Left ventricle myocardium superior (tissue), 1 donor: Measurements from ENCODE around the gene NRCAM. TPM values are rescaled to one million over a fixed set of nuclear protein-coding genes. Genes with fewer than 3 reads are reported as not detected.
"Not testable (repeated sequence)": the region's sequence is repeated elsewhere in the genome, so short reads cannot be mapped to it uniquely, and the experiment has no call there.

ENCODE experiments used
- ATAC-seq: fragments of 200-7000 bp; cut with Tn5 transposase; one replicate; pipeline ENCODE4 v1.9.1; 2020; ENCODE audit warnings: mild to moderate bottlenecking, moderate library complexity
- DNase-seq: peaks from one replicate; pipeline ENCODE4 v3.0.0-alpha.2; 2020
- intact Hi-C: fragments of 100-400 bp; cut with micrococcal nuclease; formaldehyde crosslinking; loops from one replicate; pipeline ENCODE4 v1.11.0; 2022
- total RNA-seq: library from RNA; stranded (reverse); fragmentation: NEBNext Ultra II Directional; extraction: Animal tissue kit (Norgen Biotek cat#: 25700); gene quantifications from one replicate; pipeline ENCODE4 v1.2.1, GENCODE V29; 2021
- donor health status: DM: no; HTN: yes; CAD: no; lungs with severe emphysema.

Gene NRCAM
- total RNA-seq, 1 donor from 2014 or later: 0.62 TPM

DNA sequence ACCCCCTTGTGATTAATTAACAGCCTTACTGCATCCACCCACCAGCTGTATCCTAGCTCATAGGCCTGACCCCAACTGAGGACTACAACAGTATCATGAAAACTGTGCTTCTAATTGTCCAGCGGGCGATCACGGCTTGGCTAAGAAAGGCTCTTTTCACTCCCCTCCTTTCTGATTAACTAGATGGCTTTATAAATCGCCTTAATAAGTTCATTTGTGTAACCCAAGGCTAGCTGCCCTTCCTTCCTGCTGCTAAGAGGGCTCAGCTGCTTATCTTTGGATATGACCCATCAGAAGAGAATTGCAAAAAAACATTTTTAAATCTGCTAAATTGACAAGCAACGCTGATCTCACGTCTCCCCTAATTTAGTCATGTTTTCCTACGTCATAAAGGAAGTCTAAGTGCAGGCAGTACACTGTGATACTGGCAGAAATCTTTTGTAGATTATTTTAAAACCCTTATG, 163.1 kb downstream of the NRCAM start:
- ATAC-seq (no peak), DNase-seq (no peak)
- intact Hi-C loops: no loop called here

DNA sequence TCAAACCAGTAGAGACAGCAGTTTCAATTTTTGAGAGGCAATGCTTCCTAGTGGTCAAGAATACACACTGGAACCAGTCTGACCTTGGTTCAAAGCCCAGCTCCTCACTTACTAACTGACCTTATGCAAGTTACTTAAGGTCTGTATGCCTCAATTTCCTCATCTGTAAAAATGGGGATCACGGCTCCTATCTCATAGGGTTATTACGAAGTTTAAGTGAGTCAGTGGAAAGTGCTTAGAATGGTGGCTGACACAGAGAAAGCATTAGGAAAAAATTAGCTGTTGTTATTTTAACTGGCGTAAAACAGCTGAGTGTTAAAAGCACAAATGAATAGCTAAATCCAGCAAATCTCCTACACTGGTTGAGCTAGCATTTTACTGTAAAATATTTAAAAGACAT, 163.7 kb downstream of the NRCAM start:
- intact Hi-C loops: no loop called here
- DNase-seq (no peak), ATAC-seq (no peak)

DNA sequence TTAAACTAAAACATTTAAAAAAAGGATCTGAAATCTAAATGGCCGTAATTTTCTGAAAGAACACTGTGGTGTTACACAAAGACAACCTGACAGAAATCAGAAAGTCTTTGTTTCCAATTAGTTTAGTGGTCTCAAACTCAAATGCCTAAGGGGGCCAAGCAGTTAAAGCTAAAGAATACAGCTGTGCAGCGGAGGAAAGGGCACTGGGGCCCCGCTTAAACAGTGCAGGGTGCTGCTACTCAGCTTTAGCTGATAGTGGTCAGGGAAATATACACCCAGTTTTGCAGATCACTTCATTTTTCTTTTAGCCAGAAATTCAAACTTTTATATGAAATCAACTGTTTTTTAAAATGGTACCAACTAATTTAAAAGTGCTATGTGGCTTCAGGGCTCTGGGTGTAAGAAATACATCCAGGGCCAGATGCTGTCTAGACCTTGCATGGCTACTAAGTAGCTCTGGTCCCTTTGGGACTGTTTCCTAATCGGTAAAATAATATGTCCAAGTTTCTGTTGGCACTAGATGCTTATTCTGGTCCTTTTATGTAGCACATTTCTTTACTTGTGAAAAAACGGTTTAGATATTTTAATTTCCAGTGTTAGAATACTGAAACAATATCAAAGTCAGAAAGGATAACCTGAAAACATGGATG, 164.3 kb downstream of the NRCAM start:
- intact Hi-C loops: no loop called here
- no peak for DNase-seq
- ATAC-seq: peak; percentile 78

GRCh38 chr7:108291152-108291508, 165.1 kb downstream of the NRCAM start:
- no peak for ATAC-seq
- intact Hi-C loops: no loop called here
- DNase-seq: no peak

- ATAC-seq (no peak), DNase-seq (no peak)
- intact Hi-C loops: no loop called here
These were observed 165.6 kb downstream of the NRCAM start for GRCh38 chr7:108290459-108291151.

DNA sequence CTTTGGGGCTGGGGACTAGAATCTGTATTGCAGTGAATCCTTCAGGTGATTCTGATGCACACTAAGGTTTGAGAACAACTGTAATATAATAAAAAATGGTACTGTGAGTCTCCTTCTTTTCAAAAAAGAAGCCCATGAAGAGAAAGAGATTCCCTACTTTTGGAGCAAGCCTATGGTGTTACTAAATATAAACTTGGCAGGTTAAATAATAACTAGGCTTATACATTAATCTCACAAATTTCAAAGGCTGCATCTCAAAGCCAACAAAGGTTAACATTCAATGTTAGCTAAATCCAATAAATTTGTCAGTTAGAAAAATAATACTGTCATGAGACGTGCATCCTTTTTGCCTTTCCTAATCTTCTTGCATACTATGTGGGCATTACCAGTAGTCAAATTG, 166.4 kb downstream of the NRCAM start:
- ATAC-seq: no peak
- intact Hi-C loops: no loop called here
- DNase-seq: no peak

DNA sequence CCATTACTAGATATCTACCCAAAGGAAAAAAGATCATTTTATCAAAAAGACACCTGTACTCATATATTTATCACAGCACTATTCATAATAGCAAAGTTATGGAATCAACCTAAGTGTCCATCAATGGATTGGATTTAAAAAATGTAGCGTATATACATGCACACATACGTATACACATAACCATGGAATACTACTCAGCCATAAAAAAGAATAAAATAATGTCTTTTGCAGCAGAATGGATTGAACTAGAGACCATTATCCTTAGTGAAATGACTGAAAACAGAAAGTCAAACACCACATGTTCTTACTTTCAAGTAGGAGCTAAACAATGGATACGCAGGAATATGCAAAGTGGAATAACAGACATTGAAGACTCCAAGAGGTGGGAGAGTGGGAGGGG, 168.4 kb downstream of the NRCAM start:
- DNase-seq: no peak
- no peak for ATAC-seq
- intact Hi-C loops: no loop called here

GRCh38 chr7:108286290-108286904, 169.8 kb downstream of the NRCAM start:
- ATAC-seq: no peak
- intact Hi-C loops: no loop called here

DNA sequence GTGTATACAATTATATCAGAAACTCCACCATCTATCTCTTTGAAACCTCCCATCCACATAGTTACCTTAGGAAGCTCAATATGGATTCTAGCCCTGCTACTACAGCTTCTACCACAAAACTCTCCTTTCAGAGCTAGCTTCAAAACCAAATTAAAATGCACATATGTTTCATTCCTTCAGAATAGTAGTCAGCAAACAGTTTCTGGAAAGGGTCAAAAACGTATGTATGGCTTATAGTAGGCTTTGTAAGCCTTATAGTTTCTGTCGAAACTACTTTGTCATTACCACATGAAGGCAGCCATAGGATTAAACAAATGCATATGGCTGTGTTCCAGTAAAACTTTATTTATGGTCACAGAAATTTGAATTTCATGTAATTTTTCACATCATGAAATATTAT, 170.5 kb downstream of the NRCAM start:
- DNase-seq: no peak
- no peak for ATAC-seq
- intact Hi-C loops: no loop called here

More at GRCh38 chr7:108286290-108286904, 169.8 kb downstream of the NRCAM start:
- no peak for DNase-seq

GRCh38 chr7:108285003-108285368, 171.2 kb downstream of the NRCAM start:
- DNase-seq (no peak), ATAC-seq (no peak)
- intact Hi-C loops: no loop called here

GRCh38 chr7:108284349-108285002, 171.8 kb downstream of the NRCAM start:
- intact Hi-C loops: no loop called here
- DNase-seq (no peak), ATAC-seq (no peak)

- intact Hi-C loops: no loop called here
- no peak for ATAC-seq
- DNase-seq: no peak
These were observed 173.0 kb downstream of the NRCAM start for GRCh38 chr7:108283252-108283651.

DNA sequence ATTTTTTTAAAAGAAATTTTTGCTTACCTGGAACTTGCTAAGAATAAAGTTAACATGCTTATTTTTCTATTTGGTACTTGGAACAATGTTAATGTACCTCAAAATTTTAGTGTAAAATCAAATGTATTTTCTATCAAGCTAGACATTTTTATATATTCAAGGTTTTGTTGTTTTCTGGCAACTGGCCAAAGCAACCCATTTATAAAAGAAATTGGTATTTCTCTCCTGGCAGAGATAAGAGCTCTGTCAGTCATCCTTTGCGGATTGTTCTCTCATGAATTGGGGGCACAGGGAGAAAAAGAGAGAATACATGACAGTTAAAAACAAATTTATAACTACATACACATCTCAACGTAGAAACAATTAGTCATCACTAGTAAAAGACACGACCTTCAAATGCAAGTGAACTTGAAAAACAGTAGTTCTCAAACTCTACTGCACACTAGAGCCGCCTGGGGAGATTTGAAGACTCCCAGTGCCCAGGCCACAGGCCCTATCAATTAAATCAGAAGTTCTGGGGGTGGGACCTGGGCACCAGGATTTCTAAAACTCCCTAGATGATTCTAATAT, 173.7 kb downstream of the NRCAM start:
- ATAC-seq (no peak), DNase-seq (no peak)
- intact Hi-C loops: no loop called here

- intact Hi-C loops: no loop called here
- ATAC-seq: no peak
- no peak for DNase-seq
These were observed 176.1 kb downstream of the NRCAM start for GRCh38 chr7:108280136-108280535.

- ATAC-seq (no peak), DNase-seq (no peak)
- intact Hi-C loops: no loop called here
These were observed 177.5 kb downstream of the NRCAM start for GRCh38 chr7:108278776-108279175.

- intact Hi-C loops: no loop called here
- ATAC-seq (no peak), DNase-seq (no peak)
These were observed 178.0 kb downstream of the NRCAM start for GRCh38 chr7:108278281-108278680.

DNA sequence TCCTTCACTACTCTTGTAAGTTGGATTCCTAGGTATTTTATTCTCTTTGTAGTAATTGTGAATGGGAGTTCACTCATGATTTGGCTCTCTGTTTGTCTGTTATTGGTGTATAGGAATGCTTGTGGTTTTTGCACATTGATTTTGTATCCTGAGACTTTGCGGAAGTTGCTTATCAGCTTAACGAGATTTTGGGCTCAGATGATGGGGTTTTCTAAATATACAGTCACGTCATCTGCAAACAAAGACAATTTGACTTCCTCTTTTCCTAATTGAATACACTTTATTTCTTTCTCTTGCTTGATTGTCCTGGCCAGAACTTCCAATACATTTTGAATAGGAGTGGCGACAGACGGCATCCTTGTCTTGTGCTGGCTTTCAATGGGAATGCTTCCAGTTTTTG, 181.8 kb downstream of the NRCAM start:
- intact Hi-C loops, DNase-seq, ATAC-seq: not testable (repeated sequence)

DNA sequence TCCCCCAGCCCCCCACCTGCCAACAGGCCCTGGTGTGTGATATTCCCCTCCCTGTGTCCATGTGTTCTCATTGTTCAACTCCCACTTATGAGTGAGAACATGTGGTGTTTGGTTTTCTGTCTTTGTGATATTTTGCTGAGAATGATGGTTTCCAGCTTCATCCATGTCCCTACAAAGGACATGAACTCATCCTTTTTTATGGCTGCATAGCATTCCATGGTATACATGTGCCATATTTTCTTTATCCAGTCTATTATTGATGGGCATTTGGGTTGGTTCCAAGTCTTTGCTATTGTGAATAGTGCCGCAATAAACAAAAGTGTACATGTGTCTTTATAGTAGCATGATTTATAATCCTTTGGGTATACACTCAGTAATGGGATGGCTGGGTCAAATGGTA, 183.3 kb downstream of the NRCAM start:
- intact Hi-C loops, DNase-seq, ATAC-seq: not testable (repeated sequence)

DNA sequence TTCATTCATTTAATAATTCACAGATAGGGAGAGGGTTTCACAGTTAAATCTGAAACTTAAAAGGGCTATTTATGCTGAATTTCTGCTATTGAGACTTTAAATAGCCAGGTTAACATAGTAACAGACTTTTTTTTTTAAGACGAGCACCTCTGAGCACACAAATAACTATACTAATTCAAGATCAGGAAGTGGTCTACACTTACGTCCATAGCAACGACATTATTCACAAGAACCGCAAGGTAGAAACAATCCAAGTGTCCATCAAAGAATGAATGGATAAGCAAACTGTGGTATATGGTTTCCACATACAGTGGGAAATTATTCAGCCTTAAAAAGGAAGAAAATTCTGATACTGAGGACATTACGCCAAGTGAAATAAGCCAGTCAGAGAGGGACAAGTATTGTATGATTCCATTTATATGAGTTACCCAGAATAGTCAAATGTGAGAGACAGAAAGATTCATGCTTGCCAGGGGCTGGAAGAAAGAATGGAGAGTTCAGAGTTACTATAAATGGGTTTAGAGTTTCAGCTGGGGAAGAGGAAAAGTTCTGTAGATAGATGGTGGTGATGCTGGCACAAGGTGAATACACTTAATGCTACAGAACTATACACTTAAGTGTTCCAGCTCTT, 185.7 kb downstream of the NRCAM start:
- intact Hi-C loops: no loop called here
- DNase-seq (no peak), ATAC-seq (no peak)
